RPMI7951 (cell line): Measurements from ENCODE around the gene RPH3AL. TPM values are rescaled to one million over a fixed set of nuclear protein-coding genes. Genes with fewer than 3 reads are reported as not detected.

ENCODE experiments used
- DNase-seq: peaks from one replicate; pipeline ENCODE4 v3.0.0-alpha.2; 2012; ENCODE audit warnings: low read depth
- total RNA-seq: library from RNA; depleted of rRNA; stranded (reverse); fragments of >200 nt; shearing (Covaris generic); gene quantifications from 2 replicates; pipeline ENCODE4 v1.2.3, GENCODE V29; 2014

The RPH3AL gene
- total RNA-seq, 1 experiment from 2014 or later = 1.2 TPM

DNA sequence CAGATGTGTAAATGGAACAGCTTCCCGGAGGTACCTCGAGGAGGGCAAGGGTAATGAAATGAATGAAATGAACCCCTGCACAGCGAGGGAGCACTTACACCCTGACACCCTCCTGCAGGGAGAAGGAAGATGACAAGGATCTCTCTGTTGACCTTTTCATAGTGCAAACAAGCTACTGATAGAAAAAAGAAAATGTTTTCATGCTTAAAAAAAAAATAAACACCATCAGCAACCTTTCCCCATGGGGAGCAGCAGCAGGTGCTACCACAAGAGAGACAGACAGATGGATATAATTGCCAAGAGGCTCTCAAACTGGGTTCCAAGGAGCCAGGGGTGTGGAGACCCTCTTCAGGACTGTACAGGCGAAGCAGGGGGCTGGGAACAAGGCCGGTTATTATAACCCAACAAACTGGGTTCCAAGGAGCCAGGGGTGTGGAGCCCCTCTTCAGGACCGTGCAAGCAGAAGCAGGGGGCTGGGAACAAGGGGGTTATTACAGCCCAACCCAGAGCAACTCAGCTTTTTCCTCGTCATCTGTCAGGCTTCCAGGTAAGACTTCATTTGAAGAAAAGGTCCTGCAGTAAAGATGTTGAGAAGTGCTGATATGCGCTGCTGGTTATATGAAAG, 718 bp upstream of the RPH3AL start:
- DNase-seq = no peak

DNA sequence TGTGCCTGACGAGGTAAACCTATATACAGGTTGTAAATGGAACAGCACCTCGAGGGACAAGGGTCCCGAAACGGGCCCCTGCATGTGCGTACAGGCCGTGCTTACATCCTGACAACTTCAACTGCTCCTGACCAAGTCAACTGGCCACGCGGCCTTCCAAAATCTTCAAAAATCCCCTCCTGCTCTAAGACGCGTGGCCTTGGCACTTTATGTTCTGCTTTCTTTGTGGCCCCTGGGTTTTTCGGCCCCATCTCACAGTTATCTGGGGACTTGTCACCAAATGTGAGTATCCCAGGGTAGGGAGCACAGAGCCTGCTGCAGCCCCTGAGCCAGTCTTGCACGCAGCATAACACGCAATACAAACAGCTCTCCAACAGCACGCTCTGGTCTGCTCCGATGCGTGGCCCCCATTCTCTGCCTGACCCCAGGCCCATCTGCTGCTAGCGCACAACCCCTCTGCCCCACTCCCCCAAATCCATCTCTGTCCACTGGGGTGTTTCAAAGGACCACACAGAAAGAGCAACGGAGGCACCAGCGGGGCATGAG, 659 bp downstream of the RPH3AL start:
- DNase-seq = no peak

DNA sequence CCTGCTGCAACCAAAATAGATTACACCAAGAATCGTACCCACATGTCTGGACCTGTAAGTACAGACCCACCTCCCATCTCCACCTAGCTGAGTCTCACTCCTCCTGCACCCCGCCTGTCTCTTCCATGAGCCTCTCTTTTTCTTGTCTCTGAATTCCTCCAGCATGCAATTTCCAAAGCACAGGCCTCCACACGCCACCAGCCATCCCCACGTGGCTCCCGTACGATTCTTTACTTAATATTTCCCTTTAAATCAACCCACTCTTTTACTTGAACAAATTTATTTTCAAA, 1.2 kb downstream of the RPH3AL start:
- no peak for DNase-seq

DNA sequence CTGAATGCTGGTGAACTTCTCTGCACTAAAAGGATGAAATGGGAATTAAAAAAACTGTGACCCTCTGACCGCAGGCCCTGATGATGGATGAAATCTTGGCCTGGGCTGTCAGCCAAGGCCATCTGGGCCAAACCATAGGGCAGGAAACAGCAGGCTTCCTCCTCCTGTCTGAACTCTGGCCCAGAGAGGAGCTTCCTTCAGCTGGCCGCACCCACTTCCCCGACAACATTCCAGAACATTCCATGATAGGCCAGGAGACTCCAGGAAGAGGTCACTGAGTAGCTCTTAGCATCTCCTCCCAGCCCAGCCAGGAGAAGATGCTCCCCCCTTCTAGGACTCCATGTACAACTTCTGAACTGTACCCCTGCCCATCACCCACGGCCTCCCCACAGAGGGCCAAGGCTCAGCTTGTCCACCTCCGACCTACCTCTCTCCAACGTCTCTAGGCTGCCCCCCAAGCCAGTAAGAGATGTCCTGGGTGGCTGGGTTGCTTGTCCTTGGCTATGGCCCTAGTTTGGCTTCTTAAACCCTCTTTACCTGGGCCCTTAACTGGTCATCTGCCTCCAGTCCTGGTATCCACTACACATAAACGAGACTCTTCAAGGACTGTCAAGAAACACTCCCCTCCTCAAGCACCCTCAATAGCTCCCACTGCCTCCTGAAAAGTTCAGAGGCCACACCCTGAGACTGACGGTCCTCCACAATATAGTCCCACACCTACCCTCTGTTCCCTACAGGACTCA, 1.7 kb downstream of the RPH3AL start:
- DNase-seq = peak; percentile 79

DNA sequence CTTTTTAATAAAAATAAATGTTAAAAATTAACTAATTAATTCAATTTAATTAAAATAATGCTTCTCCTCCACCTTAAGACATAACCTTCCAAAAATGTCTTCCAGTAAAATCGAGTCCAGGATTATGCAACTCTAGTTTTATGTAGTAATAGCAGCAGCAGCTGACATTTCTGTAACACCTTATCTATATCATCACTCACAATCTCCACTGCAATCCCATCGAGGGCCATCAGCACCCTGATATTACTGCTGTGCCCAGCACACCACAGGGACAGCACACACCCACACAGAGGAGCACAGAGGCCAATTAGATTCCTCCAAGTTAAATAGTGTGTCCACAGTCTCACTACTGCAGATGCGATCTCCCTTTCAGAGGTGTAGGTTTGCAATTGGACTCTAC, 2.9 kb downstream of the RPH3AL start:
- DNase-seq = no peak

DNA sequence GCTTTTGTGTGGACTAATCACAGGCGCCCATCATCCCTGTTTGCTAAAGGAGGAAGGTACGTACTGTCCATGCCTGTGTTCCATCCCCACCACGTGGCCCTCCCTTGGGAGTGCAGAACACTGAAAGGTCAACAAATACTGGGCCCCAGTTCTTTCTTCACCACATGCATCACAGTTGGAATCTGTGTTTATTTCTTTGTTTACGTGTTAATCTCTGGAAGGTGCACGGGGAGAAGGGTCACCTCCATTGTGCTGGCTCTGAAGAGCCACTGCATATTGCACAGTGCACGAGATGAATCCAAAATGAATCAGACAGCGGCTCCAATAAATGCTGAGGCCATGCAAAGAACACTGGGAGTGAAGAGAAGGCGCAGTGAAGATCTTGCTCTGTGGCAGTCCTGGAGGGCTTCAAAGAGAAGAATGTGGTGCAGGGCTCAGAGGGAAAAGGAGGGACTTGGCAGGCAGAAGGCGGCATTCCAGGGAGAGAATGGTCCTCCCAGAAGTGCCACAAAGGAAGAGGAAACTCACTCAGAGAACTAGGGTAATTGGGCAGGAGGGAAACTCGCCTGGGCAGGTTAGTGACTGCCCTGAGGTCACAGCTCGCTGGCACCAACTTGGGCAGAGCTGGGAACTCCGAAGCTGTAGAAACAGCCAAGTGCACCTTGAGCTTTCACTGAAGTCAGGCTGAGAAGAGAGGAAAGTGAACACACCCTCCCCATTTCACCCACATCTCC, 3.7 kb downstream of the RPH3AL start:
- peak; percentile 11 for DNase-seq

DNA sequence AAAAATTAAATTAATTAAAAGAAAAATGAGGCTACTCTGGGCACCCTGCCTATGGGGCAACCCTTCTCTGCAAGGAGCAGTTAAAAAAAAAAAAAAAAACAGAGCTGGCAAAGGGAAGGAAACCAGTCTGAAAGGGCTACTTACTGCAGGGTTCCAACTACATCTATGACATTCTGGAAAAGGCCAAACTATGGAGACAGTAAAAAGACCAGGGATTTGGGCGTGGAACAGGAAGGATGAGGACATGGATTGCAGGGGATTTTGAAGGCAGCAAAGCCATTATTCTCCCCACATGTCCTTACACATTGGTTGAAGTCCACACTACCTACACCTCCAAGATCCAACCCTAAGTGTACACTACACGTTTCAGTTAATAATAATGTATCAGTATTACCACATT, 4.6 kb downstream of the RPH3AL start:
- DNase-seq = no peak

DNA sequence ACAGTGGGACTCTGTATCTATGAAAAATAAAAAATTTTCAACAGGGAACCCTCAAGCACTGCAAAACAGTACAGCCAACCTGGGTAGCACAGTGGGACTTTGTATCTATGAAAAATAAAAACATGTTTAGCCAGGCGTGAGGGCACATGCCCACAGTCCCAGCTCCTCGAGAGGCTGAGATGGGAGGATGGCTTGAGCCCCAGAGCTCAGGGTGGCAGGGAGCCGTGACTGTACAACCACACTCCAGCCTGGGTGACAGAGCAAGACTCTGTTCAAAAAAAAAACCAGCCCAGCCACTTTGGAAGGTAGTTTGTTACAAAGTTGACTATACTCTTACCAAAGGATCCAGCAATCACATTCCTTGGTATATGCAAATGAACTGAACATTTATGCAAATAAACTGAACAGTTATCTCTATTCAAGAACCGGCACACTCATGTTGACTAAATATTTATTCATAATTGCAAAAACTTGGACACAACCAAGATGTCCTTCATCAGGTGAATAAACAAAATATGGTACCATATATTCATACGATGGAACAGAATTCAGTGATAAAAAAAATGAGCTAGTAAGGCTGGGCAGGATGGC, 5.2 kb downstream of the RPH3AL start:
- no peak for DNase-seq

DNA sequence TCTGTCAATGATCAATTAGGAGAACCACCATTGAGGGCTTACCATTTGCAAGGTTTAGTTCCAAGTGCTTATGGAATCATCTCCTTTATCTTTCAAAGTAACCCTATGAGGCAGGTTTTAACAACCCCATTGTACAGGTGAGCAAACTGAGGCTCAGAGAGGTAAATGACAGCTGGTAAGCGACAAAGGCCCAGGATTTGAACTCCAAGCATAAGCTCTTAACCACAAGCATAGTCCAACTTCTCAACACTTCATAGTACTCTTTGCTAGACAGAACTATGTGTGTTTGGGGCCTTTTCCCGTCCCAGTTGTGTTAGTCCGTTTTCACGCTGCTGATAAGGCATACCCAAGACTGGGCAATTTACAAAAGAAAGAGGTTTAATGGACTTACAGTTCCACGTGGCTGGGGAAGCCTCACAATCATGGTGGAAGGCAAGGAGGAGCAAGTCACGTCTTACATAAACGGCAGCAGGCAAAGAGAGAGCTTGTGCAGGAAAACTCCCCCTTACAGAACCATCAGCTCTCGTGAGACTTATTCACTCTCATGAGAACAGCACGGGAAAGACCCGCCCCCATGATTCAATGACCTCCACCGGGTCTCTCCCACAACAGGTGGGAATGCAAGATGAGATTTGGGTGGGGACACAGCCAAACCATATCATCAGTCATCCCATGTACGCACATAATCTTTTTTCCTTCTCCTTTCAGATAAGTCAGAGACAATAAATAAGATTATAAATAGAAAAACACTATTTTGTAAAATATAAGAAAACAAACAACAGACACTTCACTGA, 6.4 kb downstream of the RPH3AL start:
- DNase-seq = no peak

DNA sequence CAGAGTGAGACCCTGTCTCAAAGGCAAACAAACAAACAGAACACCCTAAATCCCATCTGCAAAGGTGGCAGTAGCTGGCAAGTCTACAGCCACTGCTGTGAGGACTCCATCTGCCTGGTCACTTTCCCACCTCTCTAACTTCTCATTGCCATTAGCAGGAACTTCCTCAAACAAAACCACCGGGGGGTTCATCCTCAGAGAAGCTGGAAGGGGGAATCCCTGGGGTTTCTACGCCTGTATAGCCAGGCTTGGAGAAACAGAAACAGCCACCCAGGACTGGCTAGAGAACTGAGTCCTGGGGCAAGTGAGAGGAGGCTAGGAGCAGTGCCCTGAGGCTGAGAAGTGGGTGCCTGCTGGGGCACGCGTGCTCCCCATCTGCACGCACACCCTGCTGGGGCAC, 7.3 kb downstream of the RPH3AL start:
- DNase-seq = no peak

DNA sequence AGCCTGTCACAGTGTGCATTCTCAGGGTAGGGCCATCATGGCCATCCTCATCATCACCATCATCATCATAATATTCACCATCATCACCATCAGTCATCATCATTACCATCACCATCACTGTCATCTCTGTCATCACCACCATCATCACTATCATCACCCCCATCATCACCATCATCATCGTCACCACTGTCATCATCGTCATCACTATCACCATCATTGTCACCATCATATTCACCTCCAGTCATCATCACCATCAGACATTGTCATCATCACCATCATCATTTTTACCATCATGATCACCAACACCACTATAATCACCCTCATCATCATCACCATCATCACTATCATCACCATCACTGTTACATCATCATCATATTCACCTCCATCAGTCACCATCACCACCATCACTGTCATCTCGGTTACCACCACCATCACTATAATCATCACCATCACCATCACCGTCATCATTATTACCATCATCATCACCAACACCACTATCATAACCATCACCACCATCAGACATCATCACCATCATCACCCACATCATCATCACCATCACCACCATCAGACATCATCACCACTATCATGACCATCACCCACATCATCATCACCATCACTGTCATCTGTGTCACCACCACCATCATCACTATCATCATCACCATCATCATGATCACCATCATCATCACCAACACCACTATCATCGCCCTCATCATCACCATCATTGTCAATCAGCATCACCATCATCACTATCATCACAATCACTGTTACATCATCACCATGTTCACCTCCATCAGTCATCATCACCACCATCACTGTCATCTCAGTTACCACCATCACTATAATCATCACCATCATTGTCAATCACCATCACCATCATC, 8.5 kb downstream of the RPH3AL start:
- no peak for DNase-seq

DNA sequence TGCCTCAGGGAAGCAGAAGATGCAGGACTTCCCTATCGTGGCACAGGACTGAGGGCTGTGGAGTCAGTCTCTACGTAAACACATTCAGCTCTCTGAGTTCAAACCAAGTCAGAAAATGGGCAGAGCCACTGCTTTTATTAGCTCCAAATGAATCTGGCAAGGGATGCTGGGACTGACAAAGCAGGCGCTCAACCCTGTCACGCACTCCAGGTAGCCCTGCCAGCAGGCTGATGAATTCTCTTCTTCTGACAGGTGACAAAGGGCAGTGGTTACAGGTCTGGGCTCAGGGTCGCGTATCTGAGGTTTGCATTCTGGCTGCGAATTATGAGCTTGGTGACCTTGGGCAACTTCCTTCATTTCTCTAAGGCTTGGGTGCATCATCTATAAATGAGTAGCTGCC, 9.4 kb downstream of the RPH3AL start:
- DNase-seq = no peak

DNA sequence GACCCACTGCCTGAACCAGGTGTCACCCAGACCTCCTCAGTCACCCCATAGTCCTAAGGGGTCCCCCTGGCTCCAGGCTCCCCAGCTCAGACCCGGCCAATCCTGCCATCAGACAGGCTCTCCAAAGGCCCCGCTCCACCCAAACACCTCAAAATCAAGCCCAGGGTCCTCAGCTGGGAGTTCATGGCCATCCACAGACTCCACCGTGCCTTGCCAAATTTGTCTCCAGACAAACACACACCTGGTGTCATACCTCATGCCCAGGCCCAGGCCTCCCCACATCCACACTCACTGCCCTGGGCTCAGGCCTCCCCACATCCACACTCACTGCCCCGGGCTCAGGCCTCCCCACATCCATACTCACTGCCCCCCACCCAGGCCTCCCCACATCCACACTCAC, 12.5 kb downstream of the RPH3AL start:
- DNase-seq = no peak

DNA sequence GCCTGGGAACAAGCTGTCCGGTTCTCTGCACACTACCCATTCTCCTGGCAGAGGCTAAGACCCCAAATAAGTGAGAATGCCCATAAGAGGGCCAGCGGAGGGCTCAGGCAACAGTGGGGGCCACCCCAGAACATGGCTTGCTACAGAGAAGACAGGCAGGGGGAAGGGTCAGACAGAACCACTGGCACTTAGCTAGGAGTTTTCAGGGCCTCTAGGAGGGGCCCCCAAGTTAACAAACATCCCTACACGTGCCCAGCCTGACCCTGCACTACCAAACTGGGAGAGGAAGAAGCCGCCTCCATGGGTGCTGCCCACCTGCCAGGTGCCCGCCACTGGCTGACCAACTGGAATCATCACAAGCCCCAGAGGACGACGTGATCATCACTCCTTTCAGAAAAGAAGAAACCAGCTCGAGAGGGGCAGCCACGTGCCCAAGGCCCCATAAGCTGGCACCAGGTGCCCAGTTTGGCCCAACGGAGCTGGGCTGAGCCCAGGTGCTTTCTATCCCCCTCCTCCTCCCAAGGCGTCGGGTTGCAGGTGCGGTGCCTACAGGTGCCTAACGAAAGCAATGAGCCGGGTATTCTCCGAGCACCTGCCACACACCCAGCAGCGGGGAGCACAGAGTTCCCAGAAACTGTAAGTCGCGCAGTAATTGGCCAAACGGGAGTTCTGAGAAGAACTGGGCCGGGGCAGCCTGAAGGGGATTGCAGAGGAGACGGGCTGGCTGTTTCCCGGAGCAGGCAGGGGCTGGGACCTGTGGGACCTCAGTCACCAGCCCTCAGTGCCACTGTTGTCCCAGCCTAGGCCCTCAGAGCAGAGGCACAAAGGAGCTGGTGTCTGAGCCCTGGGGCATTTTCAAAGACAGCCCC, 13.2 kb downstream of the RPH3AL start:
- no peak for DNase-seq

DNA sequence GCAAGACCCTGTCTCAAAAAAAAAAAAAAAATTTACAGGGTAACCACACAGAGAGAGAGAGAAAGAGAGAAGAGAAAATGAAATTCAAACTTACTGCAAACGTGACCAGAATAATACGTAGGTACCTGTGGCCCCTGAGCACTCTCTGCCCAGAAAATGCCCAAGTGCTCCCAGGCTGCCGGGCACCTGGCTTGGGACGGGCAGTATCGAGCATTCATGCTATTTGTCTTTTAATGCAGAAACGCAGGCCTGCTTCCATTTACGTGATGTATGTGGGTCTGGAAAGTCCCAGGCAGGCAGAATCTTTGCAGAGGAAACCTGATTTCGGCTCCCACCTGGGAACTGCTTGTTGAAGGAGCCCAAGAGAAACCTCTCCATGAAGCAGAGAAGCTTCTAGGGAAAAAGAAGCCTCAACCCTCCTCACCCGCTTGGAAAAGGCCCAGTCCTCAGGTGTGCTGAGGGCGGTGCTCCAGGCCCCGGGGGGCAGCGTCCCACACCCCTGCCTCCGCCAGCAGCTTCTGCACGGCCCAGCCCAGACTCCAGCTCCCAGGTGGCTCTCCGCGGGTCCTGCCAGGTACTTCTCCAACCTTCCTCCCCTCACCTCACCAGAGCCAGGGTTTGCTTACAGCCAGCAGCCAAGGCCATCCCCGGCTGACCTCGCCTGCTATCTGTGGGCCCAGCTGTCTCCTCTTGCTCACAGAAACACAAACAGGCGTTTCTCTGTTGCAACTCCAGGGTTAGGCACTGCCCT, 14.0 kb downstream of the RPH3AL start:
- no peak for DNase-seq

DNA sequence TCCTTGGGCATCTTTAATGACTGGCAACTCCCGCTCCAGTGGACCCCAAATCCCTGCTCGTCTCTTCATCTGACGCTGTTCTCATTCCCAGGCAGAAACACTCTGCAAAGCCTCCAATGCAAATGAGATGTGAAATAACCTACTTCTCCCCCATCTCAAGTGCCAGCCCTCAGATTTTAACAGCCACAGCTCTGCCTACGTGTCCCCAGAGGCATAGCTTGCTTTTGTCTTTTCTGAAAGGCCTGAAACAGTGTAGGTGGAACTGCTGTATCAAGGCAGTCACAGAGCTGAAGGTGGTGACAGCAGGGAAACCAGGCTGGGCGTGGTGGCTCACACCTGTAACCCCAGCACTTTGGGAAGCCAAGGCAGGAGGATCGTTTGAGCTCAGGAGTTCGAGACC, 14.7 kb downstream of the RPH3AL start:
- DNase-seq = no peak

DNA sequence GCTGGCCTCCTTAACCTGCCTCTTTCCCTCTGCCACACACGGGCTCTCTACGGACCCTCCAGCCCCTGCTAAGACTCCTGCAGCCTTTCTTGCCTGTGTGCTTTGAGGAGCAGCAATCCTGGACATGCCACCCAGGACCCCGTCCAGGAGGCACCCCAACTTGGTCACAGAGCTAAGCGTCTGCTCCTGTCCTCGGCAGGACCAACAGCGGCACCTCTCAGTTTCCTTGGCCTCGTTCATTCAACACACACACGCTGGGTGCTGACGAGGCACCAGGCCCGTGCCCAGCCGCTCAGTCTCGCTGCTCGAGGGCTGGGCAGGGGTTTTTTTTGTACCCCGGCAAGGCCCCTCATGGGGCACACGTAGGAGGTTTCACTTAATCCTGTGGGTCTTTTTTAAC, 15.2 kb downstream of the RPH3AL start:
- no peak for DNase-seq

DNA sequence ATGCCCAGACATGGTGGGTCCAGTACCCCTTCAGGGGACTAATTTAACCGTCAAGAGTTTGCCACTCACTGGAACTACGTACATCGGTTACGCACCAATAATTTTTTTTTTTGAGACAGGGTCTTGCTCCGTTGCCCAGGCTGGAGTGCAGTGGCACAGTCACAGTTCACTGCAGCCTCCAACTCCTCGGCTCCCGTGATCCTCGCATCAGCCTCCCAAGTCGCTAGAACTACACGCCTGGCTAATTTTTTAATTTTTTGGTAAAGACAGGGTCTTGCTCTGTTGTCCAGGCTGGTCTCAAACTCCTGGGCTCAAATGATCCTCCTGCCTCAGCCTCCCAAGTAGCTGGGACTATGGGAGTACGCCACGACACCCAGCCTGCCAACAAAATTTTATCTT, 15.6 kb downstream of the RPH3AL start:
- DNase-seq = no peak
